NB4 (cell line): ENCODE data around the gene FCER1A.

Experiments
- CTCF ChIP-seq: IDR thresholded peaks from one replicate; pipeline ENCODE4 v1.5.1; 2012; ENCODE audit warnings: low read depth, low read length
- MAX ChIP-seq: IDR thresholded peaks from 2 replicates; pipeline ENCODE4 v1.6.1; 2011; ENCODE audit warnings: low read depth, low read length
- MYC ChIP-seq: IDR thresholded peaks from 2 replicates; pipeline ENCODE4 v1.6.1; 2011; ENCODE audit warnings: low read depth, low read length
- POLR2A ChIP-seq: IDR thresholded peaks from 2 replicates; pipeline ENCODE4 v1.6.1; 2011; ENCODE audit warnings: mild to moderate bottlenecking; ENCODE audit not compliant: insufficient read length; ENCODE audit errors: extremely low read depth

- TF ChIP-seq CTCF (no peak), MAX (no peak), MYC (no peak), POLR2A (no peak)
Measured at GRCh38 chr1:159315381-159315780, 13.2 kb downstream of the FCER1A start.
